Common myeloid progenitor, CD34-positive (primary cell): ENCODE results near the gene RB1.

Experiments
- CTCF ChIA-PET: fragments of 350-600 bp; sonication (Branson Sonifier 250); formaldehyde crosslinking; loops from one replicate; lab custom pipeline; 2021; ENCODE audit warnings: antibody characterized with exemption; lab: Charles Lee
- POLR2A ChIA-PET: fragments of 350-600 bp; sonication (Branson Sonifier 250); formaldehyde crosslinking; loops from one replicate; lab custom pipeline; 2021; ENCODE audit warnings: antibody characterized with exemption; lab: Charles Lee
- DNase-seq, 3 donors: peaks; one replicate each; pipeline versions ENCODE4 v3.0.0 to v3.0.0-alpha.2; 2013
- H3K27ac ChIP-seq, 2 experiments: 1 replicate in 1 of 2; 2 replicates in 1 of 2; pipeline ENCODE4 v1.7.0; 2013; ENCODE audit warnings: inconsistent platforms in 2 of 2, low read length in 2 of 2, mild to moderate bottlenecking in 2 of 2, low read depth in 1 of 2, moderate library complexity in 1 of 2; ENCODE audit not compliant: severe bottlenecking in 2 of 2, insufficient read depth in 1 of 2, poor library complexity in 1 of 2
- H3K27me3 ChIP-seq, 5 experiments: replicated peaks in 2 of 5; 1 replicate in 3 of 5; 2 replicates in 2 of 5; pipeline versions ENCODE4 v1.6.1 to v1.7.0; 2013; ENCODE audit warnings: low read length in 4 of 5, mild to moderate bottlenecking in 2 of 5, moderate library complexity in 2 of 5, inconsistent platforms in 1 of 5; ENCODE audit not compliant: insufficient read depth in 5 of 5, control insufficient read depth in 4 of 5
- H3K36me3 ChIP-seq, 4 experiments: 1 replicate in 2 of 4; 2 replicates in 2 of 4; pipeline versions ENCODE4 v1.6.1 to v1.7.0; 2013; ENCODE audit warnings: low read length in 3 of 4, control low read depth in 1 of 4, mild to moderate bottlenecking in 1 of 4; ENCODE audit not compliant: control insufficient read depth in 4 of 4, insufficient read depth in 4 of 4
- H3K4me1 ChIP-seq, 4 experiments: 1 replicate in 3 of 4; 2 replicates in 1 of 4; pipeline versions ENCODE4 v1.6.1 to v1.7.1; 2013; ENCODE audit warnings: low read length in 3 of 4, mild to moderate bottlenecking in 3 of 4, control low read depth in 1 of 4, inconsistent platforms in 1 of 4, moderate library complexity in 1 of 4; ENCODE audit not compliant: control insufficient read depth in 4 of 4, insufficient read depth in 4 of 4; ENCODE audit errors: control extremely low read depth in 1 of 4
- H3K4me3 ChIP-seq, 7 experiments: 1 replicate in 4 of 7; 2 replicates in 3 of 7; pipeline versions ENCODE4 v1.5.1 to v1.7.0; 2013; ENCODE audit warnings: mild to moderate bottlenecking in 7 of 7, low read length in 6 of 7, moderate library complexity in 6 of 7, inconsistent platforms in 2 of 7, low read depth in 2 of 7, control low read depth in 1 of 7; ENCODE audit not compliant: insufficient read depth in 4 of 7, control insufficient read depth in 1 of 7; ENCODE audit errors: extremely low read depth in 1 of 7
- H3K9me3 ChIP-seq, 5 experiments: 1 replicate in 4 of 5; 2 replicates in 1 of 5; pipeline versions ENCODE4 v1.6.1 to v1.7.1; 2013; ENCODE audit warnings: low read length in 4 of 5, mild to moderate bottlenecking in 2 of 5, inconsistent platforms in 1 of 5, low read depth in 1 of 5, moderate library complexity in 1 of 5; ENCODE audit not compliant: control insufficient read depth in 4 of 5, insufficient read depth in 2 of 5; ENCODE audit errors: control extremely low read depth in 1 of 5
- WGBS: methylation state at CpG from one replicate; pipeline ENCODE4 v1.1.5; 2013; ENCODE audit not compliant: insufficient coverage; 5-methylcytosine and 5-hydroxymethylcytosine counted together

The RB1 gene

GRCh38 chr13:48391257-48391656 lies 87.7 kb downstream of the RB1 start:
- Histone ChIP-seq H3K27ac (no peak overlapping the region), H3K9me3 (peaks cover 0 to 22% (median 12%) of the 10 kb centered on the region in 5 experiments), H3K4me3 (no peak overlapping the region), H3K27me3 (no peaks in the 10 kb centered on the region), H3K4me1 (no peaks in the 10 kb centered on the region), H3K36me3 (peaks cover 7 to 36% (median 20%) of the 10 kb centered on the region in 4 experiments)
- CTCF ChIA-PET = interaction anchor here (1.4 kb wide), 1 partner anchor 191 kb away, joined by 3 read pairs; no protein-coding TSS in a partner anchor
- POLR2A ChIA-PET = no interaction called here
- WGBS = no CpG with 5 or more reads among the region's 3 CpGs
- DNase-seq = no peak

GRCh38 chr13:48393030-48393697 lies 89.6 kb downstream of the RB1 start:
- no CpG with 5 or more reads among the region's 3 CpGs for WGBS
- CTCF ChIA-PET = interaction anchor here (0.8 to 1.3 kb wide), 3 partner anchors 60 to 81 kb away, joined by 3 read pairs; no protein-coding TSS in a partner anchor
- no peaks in the 10 kb centered on the region for H3K27me3 ChIP-seq
- POLR2A ChIA-PET = no interaction called here
- peaks cover 0 to 5% (median 2%) of the 10 kb centered on the region in 4 experiments for H3K4me1 ChIP-seq
- no peak overlapping the region for H3K27ac ChIP-seq
- H3K9me3 ChIP-seq = peaks cover 0 to 22% (median 12%) of the 10 kb centered on the region in 5 experiments
- H3K4me3 ChIP-seq = no peak overlapping the region
- H3K36me3 ChIP-seq = peaks cover 7 to 36% (median 17%) of the 10 kb centered on the region in 4 experiments
- DNase-seq = no peak

- WGBS = 100% methylated on average over 1 of the region's 2 CpGs
- Histone ChIP-seq H3K27ac (no peak overlapping the region), H3K9me3 (peaks cover 0 to 22% (median 12%) of the 10 kb centered on the region in 5 experiments), H3K4me1 (peaks cover 0 to 8% (median 3%) of the 10 kb centered on the region in 4 experiments), H3K4me3 (no peak overlapping the region), H3K27me3 (no peaks in the 10 kb centered on the region), H3K36me3 (peaks cover 7 to 36% (median 17%) of the 10 kb centered on the region in 4 experiments)
- ChIA-PET CTCF (interaction anchor here (0.8 to 1.3 kb wide), 4 partner anchors 61 to 187 kb away, joined by 3 read pairs; no protein-coding TSS in a partner anchor), POLR2A (no interaction called here)
- no peak for DNase-seq
Measured at GRCh38 chr13:48393698-48394085, 90.1 kb downstream of the RB1 start.

- ChIA-PET POLR2A (no interaction called here), CTCF (interaction anchor here (1.0 to 4.2 kb wide), 3 partner anchors 9 to 183 kb away, joined by 3 to 45 read pairs (median 3); no protein-coding TSS in a partner anchor)
- no peak overlapping the region for H3K27ac ChIP-seq
- peaks cover 0 to 16% (median 5%) of the 10 kb centered on the region in 5 experiments for H3K9me3 ChIP-seq
- H3K4me1 ChIP-seq = peaks cover 11 to 45% (median 30%) of the 10 kb centered on the region in 4 experiments
- H3K4me3 ChIP-seq = no peak overlapping the region
- no peak for DNase-seq
- H3K36me3 ChIP-seq = peaks cover 3 to 21% (median 16%) of the 10 kb centered on the region in 4 experiments
- H3K27me3 ChIP-seq = no peaks in the 10 kb centered on the region
- WGBS = no CpG with 5 or more reads among the region's 1 CpG
Measured at GRCh38 chr13:48397744-48398143, 94.2 kb downstream of the RB1 start.

- DNase-seq = no peak
- H3K4me3 ChIP-seq = no peak overlapping the region
- POLR2A ChIA-PET = no interaction called here
- H3K4me1 ChIP-seq = peaks cover 15 to 53% (median 34%) of the 10 kb centered on the region in 4 experiments
- no peaks in the 10 kb centered on the region for H3K27me3 ChIP-seq
- no peak overlapping the region for H3K27ac ChIP-seq
- CTCF ChIA-PET = interaction anchor here (1.0 to 4.2 kb wide), 5 partner anchors 10 to 369 kb away, joined by 3 to 45 read pairs (median 4); no protein-coding TSS in a partner anchor
- peaks cover 0 to 12% (median 5%) of the 10 kb centered on the region in 5 experiments for H3K9me3 ChIP-seq
- H3K36me3 ChIP-seq = peaks cover 0 to 13% (median 8%) of the 10 kb centered on the region in 4 experiments
Measured at GRCh38 chr13:48398450-48399095, 95.0 kb downstream of the RB1 start.

- Histone ChIP-seq H3K4me1 (peaks cover 19 to 69% (median 43%) of the 10 kb centered on the region in 4 experiments), H3K36me3 (no peaks in the 10 kb centered on the region), H3K27ac (no peak overlapping the region), H3K27me3 (no peaks in the 10 kb centered on the region), H3K9me3 (no peaks in the 10 kb centered on the region), H3K4me3 (no peak overlapping the region)
- ChIA-PET CTCF (interaction anchor here (1.0 to 4.2 kb wide), 9 partner anchors 35 to 368 kb away, joined by 3 to 45 read pairs (median 4); no protein-coding TSS in a partner anchor), POLR2A (interaction anchor here (0.6 kb wide), 1 partner anchor 98 kb away, joined by 5 read pairs; no protein-coding TSS in a partner anchor)
- DNase-seq = no peak
- WGBS = no CpG with 5 or more reads among the region's 2 CpGs
Measured at GRCh38 chr13:48400090-48400694, 96.6 kb downstream of the RB1 start.
